Measurements from ENCODE around the gene HRH4. TPM values are rescaled to one million over a fixed set of nuclear protein-coding genes. Genes with fewer than 3 reads are reported as not detected.
A peak's percentile ranks its signal among the peaks of the same experiment; 100 is the strongest.

The HRH4 gene
- total and polyA plus RNA-seq, 2 donors (not counting 1 experiment from before 2014, with no cell fraction given): 0.03 to 0.07 TPM

- Mint-ChIP-seq H3K27ac (peak within 1 kb of the TSS; percentile 92), H3K9me3 (ENCODE audit: insufficient read depth) (peaks cover 3% of the 10 kb centered on the region), H3K27me3 (peaks cover 28% of the 10 kb centered on the region), H3K4me3 (peak within 1 kb of the TSS; percentile 93), H3K4me1 (peaks cover 14% of the 10 kb centered on the region)
- Histone ChIP-seq H3K79me2 (ENCODE audit: control insufficient read depth, insufficient read depth, low read length) (peaks cover 2% of the 10 kb centered on the region), H3K9ac (ENCODE audit: low read length) (peak within 1 kb of the TSS; percentile 85), H3K27me3 (replicated peaks in 1 of 4; ENCODE audit: control extremely low read depth in 1 of 4, control insufficient read depth in 3 of 4, insufficient read depth in 4 of 4, low read length in 3 of 4) (peaks cover 0 to 19% (median 11%) of the 10 kb centered on the region in 4 experiments), H3K4me1 (ENCODE audit: control insufficient read depth in 2 of 2, insufficient read depth in 2 of 2, low read length in 2 of 2) (peaks cover 12 to 13% of the 10 kb centered on the region in 2 donors), H3K4me2 (replicated peaks; ENCODE audit: low read depth, low read length, poor library complexity, severe bottlenecking) (peak within 1 kb of the TSS; percentile 87), H3K27ac (ENCODE audit: low read length in 2 of 2) (peak within 1 kb of the TSS; percentile 48 to 60), H4K20me1 (ENCODE audit: control insufficient read depth, insufficient read depth, low read length, poor library complexity, severe bottlenecking) (no peaks in the 10 kb centered on the region), H2AFZ (ENCODE audit: insufficient read depth, low read depth, low read length, poor library complexity, severe bottlenecking) (peak within 1 kb of the TSS; percentile 100), H3K4me3 (ENCODE audit: control extremely low read depth in 1 of 5, extremely low read depth in 1 of 5, insufficient read depth in 1 of 5, low read depth in 2 of 5, low read length in 4 of 5) (peak within 1 kb of the TSS; percentile 66 to 94 (median 79)), H3K36me3 (replicated peaks in 1 of 2; ENCODE audit: control extremely low read depth in 1 of 2, control insufficient read depth in 1 of 2, extremely low read depth in 1 of 2, insufficient read depth in 2 of 2, low read length in 1 of 2) (no peaks in the 10 kb centered on the region), H3K9me3 (ENCODE audit: control extremely low read depth in 1 of 3, control insufficient read depth in 2 of 3, insufficient read depth in 1 of 3, low read length in 2 of 3) (peaks cover 1 to 5% (median 2%) of the 10 kb centered on the region in 3 donors)
- peak; percentile 90 for DNase-seq
- intact Hi-C loops (cut with micrococcal nuclease): loop anchor here (2.0 to 10.0 kb wide), 2 partner anchors 28 to 452 kb away; no protein-coding TSS in a partner anchor
- WGBS (ENCODE audit: insufficient coverage): 3% methylated on average over 82 of the region's 82 CpGs
- peak; percentile 82 for ATAC-seq (ENCODE audit: low read depth)
- TF ChIP-seq CTCF (IDR thresholded peaks at IDR 0.05): no peak
- no peak for TF ChIP-seq EZH2 (IDR thresholded peaks at IDR 0.05; ENCODE audit: borderline replicate concordance, insufficient read depth, low read depth, low read length, poor library complexity, severe bottlenecking)
- ChIA-PET POLR2A (interaction anchor here (0.9 kb wide), 1 partner anchor 29 kb away, joined by 3 read pairs; the partner anchor contains the start of gene OSBPL1A), CTCF (interaction anchor here (1.0 kb wide), 1 partner anchor 62 kb away, joined by 4 read pairs; no protein-coding TSS in a partner anchor)
These were observed 33.8 kb upstream of the HRH4 start, which contains the start of gene IMPACT for GRCh38 chr18:24426398-24427294. IMPACT (plus strand) TSS chr18:24426670; CDS start chr18:24426757, 87 bp downstream.
